NCI-H460 (cell line): ENCODE data around the gene RAB36. TPM values are rescaled to one million over a fixed set of nuclear protein-coding genes. Genes with fewer than 3 reads are reported as not detected.

Experiments used
- DNase-seq: peaks from one replicate; pipeline ENCODE4 v3.0.0-alpha.2; 2016; ENCODE audit warnings: low read depth; ENCODE audit errors: extremely low read depth
- small RNA-seq, 2 experiments: library from RNA; depleted of rRNA; stranded (forward); fragments of <200 nt; gene quantifications; one replicate each; pipeline ENCODE3, GENCODE V24; 2014
- total RNA-seq: library from RNA; depleted of rRNA; stranded (reverse); fragments of >200 nt; shearing (Covaris generic); gene quantifications from 2 replicates; pipeline ENCODE4 v1.2.3, GENCODE V29; 2014; rRNA removed

RAB36 gene
- total RNA-seq, 1 experiment from 2014 or later: 0.67 TPM

- DNase-seq: no peak
Observed at GRCh38 chr22:23202812-23203451, 57.7 kb downstream of the RAB36 start.

DNA sequence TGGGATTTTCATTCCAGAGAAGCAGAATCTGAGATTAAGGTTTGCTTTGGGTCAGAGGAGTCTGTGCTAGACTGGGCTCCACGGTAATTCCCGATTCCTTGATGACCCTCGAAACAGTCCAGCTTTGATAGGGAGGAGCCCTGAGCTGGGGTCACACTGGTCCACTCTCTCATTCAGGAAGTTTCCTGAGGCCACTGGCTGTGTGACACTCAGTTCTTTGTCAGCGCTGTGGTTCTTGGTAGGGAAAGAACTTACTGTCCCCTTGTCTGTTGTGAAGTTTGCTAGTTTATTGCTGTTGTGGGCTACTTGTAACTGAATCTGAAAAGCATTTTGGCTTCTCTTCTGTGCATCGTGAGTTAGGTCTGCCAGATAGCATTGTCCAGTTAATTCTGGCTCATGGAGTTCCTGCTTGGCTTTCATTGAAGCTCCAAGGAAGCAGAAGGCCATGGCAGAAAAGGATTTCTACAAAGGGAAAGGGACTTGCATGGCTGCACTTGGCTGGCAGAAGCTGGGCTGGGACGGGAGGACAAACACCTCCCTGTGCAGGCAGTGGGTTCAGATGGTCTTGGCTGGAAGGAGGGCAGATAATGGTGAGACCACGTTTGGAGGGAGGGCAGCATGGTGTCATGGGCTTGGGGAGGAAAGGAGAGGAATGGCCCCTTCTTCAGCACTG, 58.3 kb downstream of the RAB36 start:
- no peak for DNase-seq

GRCh38 chr22:23204125-23204488, 58.8 kb downstream of the RAB36 start:
- DNase-seq: no peak

DNA sequence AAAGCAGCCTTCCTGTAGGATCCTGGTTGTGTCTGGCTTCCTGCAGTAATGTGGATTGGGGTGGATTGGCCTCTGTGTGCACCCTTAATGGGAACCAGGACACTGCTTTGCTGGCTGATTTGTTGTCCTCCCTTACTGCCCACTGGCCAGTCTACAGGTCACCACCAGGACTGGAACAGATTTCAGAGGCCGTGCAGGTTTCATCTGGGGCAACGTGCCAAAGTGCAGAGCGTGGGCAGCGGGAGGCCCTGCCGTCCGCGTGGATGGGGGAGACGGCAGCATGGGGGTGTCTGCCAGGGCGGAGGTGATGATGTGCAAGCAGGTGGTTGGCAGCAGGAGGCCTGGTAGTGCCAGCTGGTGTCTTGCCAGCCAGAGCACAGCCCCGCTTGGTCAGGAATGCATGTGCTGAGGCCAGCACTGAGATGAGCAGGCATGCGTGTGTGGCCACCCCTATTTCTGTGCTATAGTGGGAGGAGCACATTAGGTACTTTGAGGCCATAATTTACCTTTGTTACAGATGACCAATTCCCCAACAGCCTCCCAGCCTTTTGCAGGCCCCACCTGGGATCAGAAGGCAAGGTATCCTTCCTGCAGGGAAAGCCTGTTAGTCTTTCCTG, 59.4 kb downstream of the RAB36 start:
- DNase-seq: no peak

- no peak for DNase-seq
Observed at GRCh38 chr22:23205339-23206049, 60.2 kb downstream of the RAB36 start.

DNA sequence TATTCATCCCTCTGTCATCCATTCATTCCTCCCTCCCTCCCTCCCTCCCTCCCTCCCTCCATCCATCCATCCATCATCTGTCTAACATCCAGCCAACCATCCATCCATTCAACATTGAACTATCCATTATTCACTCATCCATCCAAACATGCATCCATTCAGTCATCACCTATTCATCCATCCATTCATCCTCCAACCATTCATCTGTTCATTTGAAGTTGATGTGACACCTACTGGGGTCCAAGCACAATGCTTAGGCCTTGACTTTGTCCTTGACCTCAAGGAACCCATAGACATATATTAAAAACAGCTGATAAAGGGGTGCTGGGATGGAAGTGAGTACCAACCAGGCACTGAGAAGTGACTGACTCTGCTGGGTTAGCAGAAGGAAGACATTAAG, 61.6 kb downstream of the RAB36 start:
- no peak for DNase-seq

- DNase-seq: no peak
Observed at GRCh38 chr22:23207729-23208393, 62.6 kb downstream of the RAB36 start.

DNA sequence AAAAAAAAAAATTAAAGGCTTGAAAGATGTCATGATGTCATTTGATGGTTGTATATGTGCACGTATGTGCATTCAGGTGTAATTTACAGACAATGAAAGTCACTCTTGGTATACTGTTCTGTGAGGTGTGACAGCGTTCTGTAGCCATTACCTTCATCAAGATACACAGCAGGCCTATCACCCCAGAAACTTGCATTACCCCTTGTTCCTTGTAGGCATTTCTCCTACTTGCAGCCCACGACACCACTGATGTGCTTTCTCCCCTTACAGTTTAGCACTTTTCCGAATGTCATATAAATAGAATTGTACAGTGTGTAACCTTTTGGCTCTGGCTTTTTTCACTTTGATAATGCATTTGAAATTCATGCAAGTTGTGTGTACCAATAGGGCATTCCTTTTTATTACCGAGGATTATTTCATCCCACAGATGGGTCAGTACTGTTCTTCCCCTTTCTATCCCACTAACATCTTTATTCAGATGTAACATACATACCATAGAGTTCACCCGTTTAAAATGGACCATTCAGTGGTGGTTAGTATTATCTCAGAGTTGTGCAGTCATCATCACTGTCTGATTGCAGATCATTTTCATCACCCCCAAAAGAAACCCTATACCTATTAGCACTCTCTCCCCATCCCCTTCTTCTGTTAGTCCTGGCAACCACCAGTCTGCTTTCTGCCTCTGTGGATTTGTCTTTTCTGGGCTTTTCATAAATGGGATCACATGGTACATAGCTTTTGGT, 65.3 kb downstream of the RAB36 start:
- no peak for DNase-seq

DNA sequence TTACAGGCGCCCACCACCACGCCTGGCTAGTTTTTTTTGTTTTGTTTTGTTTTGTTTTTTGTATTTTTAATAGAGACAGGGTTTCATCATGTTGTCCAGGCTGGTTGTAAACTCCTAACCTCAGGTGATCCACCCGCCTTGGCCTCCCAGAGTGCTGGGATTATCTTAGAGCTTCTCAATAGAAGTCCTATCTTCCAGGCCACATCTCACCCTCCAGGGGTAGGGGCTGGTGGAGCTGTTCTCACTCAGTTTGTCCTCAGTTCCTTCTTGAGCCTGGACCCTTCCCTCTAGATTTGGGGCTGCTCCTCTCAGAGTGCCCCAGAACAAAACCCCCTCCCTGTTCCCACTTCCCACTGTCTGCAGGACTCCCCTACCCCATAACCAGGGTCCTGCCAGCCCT, 66.3 kb downstream of the RAB36 start:
- no peak for DNase-seq

- DNase-seq: no peak
Observed at GRCh38 chr22:23212061-23213021, 67.1 kb downstream of the RAB36 start.

GRCh38 chr22:23213022-23213555, 67.8 kb downstream of the RAB36 start:
- DNase-seq: no peak

DNA sequence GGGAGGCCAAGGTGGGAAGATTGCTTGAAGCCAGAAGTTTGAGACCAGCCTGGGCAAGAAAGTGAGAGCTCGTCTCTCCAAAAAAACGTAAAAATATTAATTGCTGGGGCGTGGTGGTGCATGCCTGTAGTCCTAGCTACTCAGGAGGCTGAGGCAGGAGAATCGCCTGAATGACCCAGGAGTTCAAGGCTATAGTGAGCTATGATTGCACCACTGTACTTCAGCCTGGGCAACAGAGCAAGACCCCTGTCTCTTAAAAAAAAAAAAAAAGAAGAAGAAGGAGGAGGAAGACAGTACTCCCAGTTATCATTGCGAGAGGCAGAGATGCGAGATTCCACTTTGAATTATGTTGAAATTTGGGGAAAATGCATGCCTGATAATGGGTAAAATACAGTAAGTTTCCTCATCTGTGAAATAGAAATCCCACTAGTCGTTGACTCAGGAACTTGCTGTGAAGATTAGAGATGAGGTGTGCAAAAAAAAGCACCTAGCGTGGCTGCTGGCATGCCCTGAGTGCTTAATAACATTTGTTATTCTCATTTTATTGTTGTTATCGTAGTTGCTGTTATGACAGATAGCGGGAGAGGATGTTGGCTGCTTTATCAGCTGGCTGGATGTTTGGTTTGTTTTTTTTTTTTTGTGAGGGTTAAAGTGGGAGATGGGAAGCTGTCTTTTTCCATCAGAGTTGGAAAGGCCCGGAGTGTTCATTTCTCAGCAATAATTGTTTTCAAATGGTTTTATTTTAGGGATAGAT, 68.5 kb downstream of the RAB36 start:
- no peak for DNase-seq

Small RNA genes within 50 kb of the gene (small RNA-seq; reads per million reads assigned to genes)
- 0 reads per million in 2 experiments for gene BCRP8
- 0 reads per million in 2 experiments for gene RF00017
- gene RF00066: 0 reads per million in 2 experiments

Other genes with a start within 250 kb of the RAB36 start
- gene GNAZ, start 75.0 kb upstream of the RAB36 start, total RNA-seq: 3.8 and 4.0 TPM in 2 replicates
- gene RSPH14, start 3.5 kb upstream of the RAB36 start, total RNA-seq: not detected in 2 replicates
- 21.2 and 23.2 TPM in 2 replicates for gene BCR, start 35.0 kb downstream of the RAB36 start, total RNA-seq